Measurements from ENCODE around the gene NUDT1. TPM values are rescaled to one million over a fixed set of nuclear protein-coding genes. Genes with fewer than 3 reads are reported as not detected.

The NUDT1 gene
- total RNA-seq, 1 experiment from 2014 or later = 71.2 TPM

- no peak for DNase-seq
- no peak overlapping the region for H3K4me3 ChIP-seq
- H3K27ac ChIP-seq = no peak overlapping the region
- no peaks in the 10 kb centered on the region for H3K9me3 ChIP-seq (replicated peaks)
- peaks cover 6% of the 10 kb centered on the region for H3K36me3 ChIP-seq
- no peaks in the 10 kb centered on the region for H3K4me1 ChIP-seq
- H3K27me3 ChIP-seq = no peaks in the 10 kb centered on the region
Measured at GRCh38 chr7:2201686-2202360, 40.2 kb upstream of the NUDT1 start.

DNA sequence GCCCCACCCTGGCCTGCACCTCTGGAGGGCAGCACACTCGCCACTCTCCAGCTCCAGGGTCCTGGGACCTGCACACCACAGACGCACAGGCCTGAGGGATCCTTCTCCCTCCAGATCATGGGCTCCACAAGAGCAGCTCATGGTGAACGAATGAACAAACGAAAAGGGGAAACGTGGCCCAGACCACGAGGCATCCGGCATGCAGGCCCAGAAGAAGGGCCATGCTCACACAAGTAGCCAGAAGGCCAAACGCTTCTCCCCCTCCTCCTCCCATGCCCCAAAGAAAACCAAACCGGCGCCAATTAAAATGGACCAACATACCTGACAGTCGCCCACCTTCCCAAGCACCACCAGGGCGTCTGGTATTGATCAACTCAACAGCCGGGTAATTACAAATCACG, 39.7 kb upstream of the NUDT1 start:
- no peak for DNase-seq

DNA sequence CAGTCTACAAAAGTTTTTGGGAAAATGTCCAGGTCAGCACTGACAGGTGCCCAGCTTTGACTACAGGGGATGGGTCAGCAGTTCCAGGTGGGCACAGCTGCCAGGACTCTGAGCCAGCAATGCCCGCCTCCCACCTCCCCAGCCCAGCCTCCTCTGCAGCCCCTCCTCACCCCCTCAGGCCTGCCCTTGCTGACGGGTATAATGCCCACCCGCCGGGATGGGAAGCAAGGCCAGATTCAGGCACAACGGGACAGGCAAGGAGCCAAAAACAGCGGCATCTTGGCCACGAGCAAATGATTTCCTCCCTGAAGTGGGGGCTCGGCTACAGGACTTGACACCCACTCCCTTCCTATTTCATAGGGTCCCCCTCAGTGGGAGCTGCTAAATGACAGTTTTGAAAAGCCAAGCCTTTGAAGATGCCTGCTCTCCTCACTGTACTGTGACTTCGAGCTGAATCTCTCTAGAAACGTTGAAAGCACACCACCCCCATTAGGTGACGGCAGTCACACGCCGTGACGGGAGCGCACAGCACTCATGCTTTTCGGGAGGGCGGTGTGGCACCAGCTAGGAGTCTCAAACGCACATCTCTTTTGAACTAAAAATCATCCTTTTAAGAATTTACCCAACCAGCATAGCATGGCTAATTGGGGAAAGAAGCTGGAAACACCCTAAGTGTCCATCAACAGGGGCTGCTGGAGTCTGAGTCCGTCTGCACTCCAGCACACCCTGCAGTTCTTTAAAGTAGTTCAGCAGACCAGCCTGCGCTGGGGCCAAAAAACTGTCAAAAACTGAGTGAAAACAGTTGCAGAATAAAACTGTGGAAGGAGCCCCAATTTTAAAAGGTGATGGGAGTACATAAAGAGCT, 38.9 kb upstream of the NUDT1 start:
- Histone ChIP-seq H3K4me3 (no peak overlapping the region), H3K4me1 (no peaks in the 10 kb centered on the region), H3K27me3 (no peaks in the 10 kb centered on the region), H3K27ac (no peak overlapping the region), H3K36me3 (peaks cover 14% of the 10 kb centered on the region), H3K9me3 (replicated peaks) (no peaks in the 10 kb centered on the region)
- DNase-seq = no peak

More for the DNA sequence above, 39.7 kb upstream of the NUDT1 start:
- Histone ChIP-seq H3K36me3 (peaks cover 6% of the 10 kb centered on the region), H3K27ac (no peak overlapping the region), H3K9me3 (replicated peaks) (no peaks in the 10 kb centered on the region), H3K4me1 (no peaks in the 10 kb centered on the region), H3K4me3 (no peak overlapping the region), H3K27me3 (no peaks in the 10 kb centered on the region)

DNA sequence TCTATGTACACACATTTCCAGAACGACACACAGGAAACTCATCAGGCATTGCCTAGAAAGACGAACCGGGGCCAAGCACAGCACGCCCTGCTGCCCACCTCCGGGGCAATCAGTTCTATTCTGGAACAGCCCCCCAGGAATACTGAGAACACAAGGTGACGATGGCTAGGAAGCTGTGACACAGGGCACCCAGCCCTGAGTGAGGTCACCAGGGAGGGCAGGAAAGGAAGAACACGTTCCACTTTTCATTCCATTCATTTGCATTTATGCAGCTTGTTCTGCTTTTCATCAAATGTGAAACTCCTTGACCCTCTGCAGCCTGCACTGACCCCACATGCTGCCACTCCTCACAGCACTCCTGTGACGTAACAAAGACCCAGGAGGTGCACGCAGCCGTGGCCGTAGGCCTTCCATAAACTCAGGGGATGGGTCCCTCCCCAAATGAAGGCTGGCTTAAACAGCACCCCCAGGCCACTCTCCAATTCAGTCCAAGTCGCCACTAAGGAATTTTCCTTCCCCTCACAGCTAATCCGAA, 38.2 kb upstream of the NUDT1 start:
- H3K4me3 ChIP-seq = no peak overlapping the region
- no peak overlapping the region for H3K27ac ChIP-seq

GRCh38 chr7:2204446-2204845, 37.6 kb upstream of the NUDT1 start:
- Histone ChIP-seq H3K4me1 (no peaks in the 10 kb centered on the region), H3K27ac (no peak overlapping the region), H3K36me3 (peaks cover 15% of the 10 kb centered on the region), H3K9me3 (replicated peaks) (no peaks in the 10 kb centered on the region), H3K4me3 (no peak overlapping the region), H3K27me3 (no peaks in the 10 kb centered on the region)
- DNase-seq = no peak

More for the DNA sequence above, 38.2 kb upstream of the NUDT1 start:
- Histone ChIP-seq H3K36me3 (peaks cover 18% of the 10 kb centered on the region), H3K9me3 (replicated peaks) (no peaks in the 10 kb centered on the region), H3K27me3 (no peaks in the 10 kb centered on the region), H3K4me1 (no peaks in the 10 kb centered on the region)
- DNase-seq = no peak

- H3K4me1 ChIP-seq = no peaks in the 10 kb centered on the region
- peaks cover 14% of the 10 kb centered on the region for H3K36me3 ChIP-seq
- no peak overlapping the region for H3K27ac ChIP-seq
- no peaks in the 10 kb centered on the region for H3K27me3 ChIP-seq
- no peak overlapping the region for H3K4me3 ChIP-seq
- no peaks in the 10 kb centered on the region for H3K9me3 ChIP-seq (replicated peaks)
- no peak for DNase-seq
Measured at GRCh38 chr7:2205036-2205780, 36.8 kb upstream of the NUDT1 start.

- H3K9me3 ChIP-seq (replicated peaks) = no peaks in the 10 kb centered on the region
- no peak overlapping the region for H3K4me3 ChIP-seq
- no peaks in the 10 kb centered on the region for H3K4me1 ChIP-seq
- DNase-seq = no peak
- peaks cover 35% of the 10 kb centered on the region for H3K36me3 ChIP-seq
- H3K27me3 ChIP-seq = no peaks in the 10 kb centered on the region
- H3K27ac ChIP-seq = no peak overlapping the region
Measured at GRCh38 chr7:2208712-2209111, 33.3 kb upstream of the NUDT1 start.

- no peaks in the 10 kb centered on the region for H3K9me3 ChIP-seq (replicated peaks)
- no peaks in the 10 kb centered on the region for H3K27me3 ChIP-seq
- H3K36me3 ChIP-seq = peaks cover 42% of the 10 kb centered on the region
- H3K27ac ChIP-seq = no peak overlapping the region
- H3K4me1 ChIP-seq = no peaks in the 10 kb centered on the region
- H3K4me3 ChIP-seq = no peak overlapping the region
- peak; percentile 64 to 67 for DNase-seq
Measured at GRCh38 chr7:2209146-2209960, 32.7 kb upstream of the NUDT1 start.

DNA sequence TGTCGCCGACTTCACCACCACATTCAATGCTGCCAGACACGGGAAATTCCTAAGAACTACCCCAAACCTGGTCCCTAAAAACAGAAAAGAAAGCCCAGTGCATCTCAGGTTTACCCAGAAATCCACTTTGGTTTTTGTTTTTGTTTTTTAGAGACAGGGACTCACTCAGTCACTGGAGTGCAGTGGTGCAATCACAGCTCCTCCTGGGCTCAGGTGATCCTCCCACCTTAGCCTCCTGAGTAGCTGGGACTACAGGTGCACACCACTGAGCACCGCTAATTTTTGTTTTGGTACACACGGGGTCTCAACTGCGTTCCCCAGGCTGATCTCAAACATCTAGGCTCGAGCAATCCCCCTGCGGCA, 32.1 kb upstream of the NUDT1 start:
- no peak for DNase-seq
- H3K4me1 ChIP-seq = no peaks in the 10 kb centered on the region
- H3K27ac ChIP-seq = no peak overlapping the region
- H3K36me3 ChIP-seq = peaks cover 48% of the 10 kb centered on the region
- H3K4me3 ChIP-seq = no peak overlapping the region
- no peaks in the 10 kb centered on the region for H3K27me3 ChIP-seq
- H3K9me3 ChIP-seq (replicated peaks) = no peaks in the 10 kb centered on the region

- Histone ChIP-seq H3K27me3 (no peaks in the 10 kb centered on the region), H3K27ac (no peak overlapping the region), H3K4me1 (no peaks in the 10 kb centered on the region), H3K9me3 (replicated peaks) (no peaks in the 10 kb centered on the region), H3K36me3 (peaks cover 55% of the 10 kb centered on the region), H3K4me3 (no peak overlapping the region)
- no peak for DNase-seq
Measured at GRCh38 chr7:2210551-2211258, 31.3 kb upstream of the NUDT1 start.

GRCh38 chr7:2211259-2211880, 30.7 kb upstream of the NUDT1 start:
- H3K4me1 ChIP-seq = no peaks in the 10 kb centered on the region
- peaks cover 62% of the 10 kb centered on the region for H3K36me3 ChIP-seq

DNA sequence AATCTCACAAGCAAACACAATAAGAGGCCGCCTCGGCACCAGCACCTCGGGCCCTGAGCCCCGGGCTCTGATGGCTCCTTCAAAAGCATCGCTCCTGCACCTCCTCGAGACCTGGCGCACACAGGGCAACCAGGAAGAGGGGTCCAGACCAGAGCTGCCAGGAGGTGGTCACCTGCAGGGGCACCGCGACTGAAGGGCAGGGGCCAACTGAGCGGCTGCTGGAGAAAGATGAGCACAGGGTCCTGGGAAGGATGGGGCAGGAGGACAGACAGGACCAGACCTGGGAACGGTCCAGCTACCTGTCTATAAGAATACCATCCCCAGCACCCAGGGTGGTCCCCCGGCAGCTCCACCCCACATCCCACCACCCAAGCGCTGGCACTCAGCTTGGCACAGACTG, 30.1 kb upstream of the NUDT1 start:
- no peak overlapping the region for H3K4me3 ChIP-seq
- no peak overlapping the region for H3K27ac ChIP-seq
- DNase-seq = no peak
- H3K4me1 ChIP-seq = no peaks in the 10 kb centered on the region
- no peaks in the 10 kb centered on the region for H3K9me3 ChIP-seq (replicated peaks)
- peaks cover 66% of the 10 kb centered on the region for H3K36me3 ChIP-seq
- H3K27me3 ChIP-seq = no peaks in the 10 kb centered on the region

More at GRCh38 chr7:2211259-2211880, 30.7 kb upstream of the NUDT1 start:
- Histone ChIP-seq H3K27me3 (no peaks in the 10 kb centered on the region), H3K27ac (no peak overlapping the region), H3K4me3 (no peak overlapping the region), H3K9me3 (replicated peaks) (no peaks in the 10 kb centered on the region)
- no peak for DNase-seq

DNA sequence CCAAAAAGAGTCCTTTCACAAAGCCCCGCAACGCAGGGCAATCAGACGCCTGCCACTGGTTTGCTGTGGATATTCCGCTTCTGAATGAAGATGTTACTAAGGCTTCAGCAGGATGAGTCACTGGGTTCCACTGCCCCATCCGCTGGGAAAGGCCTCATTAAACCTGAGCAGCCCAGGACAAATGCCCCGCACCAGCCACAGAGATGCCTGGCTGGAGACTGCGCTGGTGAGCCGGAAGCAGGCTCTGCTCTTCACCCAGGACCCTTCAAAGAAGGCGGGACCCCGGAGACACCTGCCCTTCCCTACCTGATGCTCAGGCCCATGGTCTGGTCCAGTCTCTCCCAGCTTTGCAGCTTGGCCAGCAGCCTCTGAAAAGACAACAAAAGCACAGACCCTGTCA, 29.1 kb upstream of the NUDT1 start:
- no peaks in the 10 kb centered on the region for H3K27me3 ChIP-seq
- H3K9me3 ChIP-seq (replicated peaks) = no peaks in the 10 kb centered on the region
- H3K4me3 ChIP-seq = no peak overlapping the region
- no peak overlapping the region for H3K27ac ChIP-seq
- no peaks in the 10 kb centered on the region for H3K4me1 ChIP-seq
- no peak for DNase-seq
- peaks cover 70% of the 10 kb centered on the region for H3K36me3 ChIP-seq

Data from SJCRH30 (cell line).